H9 (cell line): ENCODE data around the gene FBXO31. TPM values are rescaled to one million over a fixed set of nuclear protein-coding genes. Genes with fewer than 3 reads are reported as not detected.

Experiments
- DNase-seq: peaks from one replicate; pipeline ENCODE4 v3.0.0-alpha.2; 2017
- H2AFZ ChIP-seq: one replicate; pipeline ENCODE4 v1.6.1; 2013; ENCODE audit warnings: mild to moderate bottlenecking, low read length, control low read depth, moderate library complexity
- H2AK5ac ChIP-seq: 2 replicates; pipeline ENCODE4 v1.6.1; 2013; ENCODE audit warnings: low read length, control low read depth, mixed read lengths; ENCODE audit not compliant: insufficient read length
- H2BK120ac ChIP-seq: one replicate; pipeline ENCODE4 v1.6.1; 2013; ENCODE audit warnings: low read depth, mild to moderate bottlenecking, low read length, control low read depth, inconsistent platforms; ENCODE audit not compliant: poor library complexity, severe bottlenecking
- H2BK12ac ChIP-seq: 2 replicates; pipeline ENCODE4 v1.6.1; 2013; ENCODE audit warnings: low read length, control low read depth, mixed read lengths, low read depth; ENCODE audit not compliant: insufficient read length
- H2BK15ac ChIP-seq: 2 replicates; pipeline ENCODE4 v1.6.1; 2013; ENCODE audit warnings: low read depth, low read length, control low read depth
- H2BK20ac ChIP-seq: one replicate; pipeline ENCODE4 v1.6.1; 2013; ENCODE audit warnings: low read depth, mild to moderate bottlenecking, low read length, control low read depth, inconsistent platforms; ENCODE audit not compliant: poor library complexity, severe bottlenecking
- H2BK5ac ChIP-seq: 2 replicates; pipeline ENCODE4 v1.6.1; 2013; ENCODE audit warnings: low read length, control low read depth, mixed read lengths; ENCODE audit not compliant: insufficient read length
- H3K14ac ChIP-seq: 2 replicates; pipeline ENCODE4 v1.6.1; 2013; ENCODE audit warnings: low read length, control low read depth; ENCODE audit not compliant: insufficient read depth
- H3K18ac ChIP-seq: 2 replicates; pipeline ENCODE4 v1.6.1; 2013; ENCODE audit warnings: low read depth, mild to moderate bottlenecking, mixed read lengths, low read length, control low read depth; ENCODE audit not compliant: insufficient read length
- H3K23ac ChIP-seq: 2 replicates; pipeline ENCODE4 v1.6.1; 2013; ENCODE audit warnings: low read length, control low read depth, mixed read lengths, low read depth; ENCODE audit not compliant: insufficient read length
- H3K23me2 ChIP-seq: 2 replicates; pipeline ENCODE4 v1.6.1; 2013; ENCODE audit warnings: low read depth, mild to moderate bottlenecking, mixed read lengths, low read length, control low read depth; ENCODE audit not compliant: insufficient read length, poor library complexity, severe bottlenecking
- H3K27ac ChIP-seq: 2 replicates; pipeline ENCODE4 v1.5.1; 2013; ENCODE audit warnings: low read length, control low read depth, mixed read lengths, low read depth; ENCODE audit not compliant: insufficient read length
- H3K27me3 ChIP-seq: 2 replicates; pipeline ENCODE4 v1.6.1; 2013; ENCODE audit warnings: low read length, control low read depth, inconsistent platforms; ENCODE audit not compliant: insufficient read depth
- H3K4ac ChIP-seq: 2 replicates; pipeline ENCODE4 v1.6.1; 2013; ENCODE audit warnings: low read depth, mild to moderate bottlenecking, control low read depth, inconsistent platforms, low read length, moderate library complexity
- H3K4me1 ChIP-seq: 2 replicates; pipeline ENCODE4 v1.6.1; 2013; ENCODE audit warnings: low read length, control low read depth, inconsistent platforms; ENCODE audit not compliant: insufficient read depth
- H3K4me2 ChIP-seq: 2 replicates; pipeline ENCODE4 v1.6.1; 2013; ENCODE audit warnings: low read length, control low read depth, mixed read lengths; ENCODE audit not compliant: insufficient read length, insufficient read depth
- H3K56ac ChIP-seq: 2 replicates; pipeline ENCODE4 v1.6.1; 2013; ENCODE audit warnings: low read depth, mild to moderate bottlenecking, mixed read lengths, low read length, control low read depth; ENCODE audit not compliant: insufficient read length
- H3K79me1 ChIP-seq: 2 replicates; pipeline ENCODE4 v1.6.1; 2013; ENCODE audit warnings: low read depth, mild to moderate bottlenecking, moderate library complexity, low read length, control low read depth, inconsistent platforms; ENCODE audit not compliant: insufficient read depth, poor library complexity, severe bottlenecking
- H3K79me2 ChIP-seq: 2 replicates; pipeline ENCODE4 v1.6.1; 2013; ENCODE audit warnings: low read length, control low read depth, inconsistent platforms; ENCODE audit not compliant: insufficient read depth
- H3K9ac ChIP-seq: 2 replicates; pipeline ENCODE4 v1.6.1; 2013; ENCODE audit warnings: low read length, control low read depth, mixed read lengths; ENCODE audit not compliant: insufficient read length; ENCODE audit errors: extremely low read depth
- H3K9me3 ChIP-seq: one replicate; pipeline ENCODE4 v1.6.1; 2013; ENCODE audit warnings: low read depth, low read length, inconsistent platforms; ENCODE audit not compliant: control insufficient read depth
- H3T11ph ChIP-seq: one replicate; pipeline ENCODE4 v1.6.1; 2013; ENCODE audit warnings: mild to moderate bottlenecking, low read length, control low read depth, inconsistent platforms
- H4K20me1 ChIP-seq: one replicate; pipeline ENCODE4 v1.6.1; 2013; ENCODE audit not compliant: control insufficient read depth, insufficient read length, insufficient read depth
- H4K5ac ChIP-seq: 2 replicates; pipeline ENCODE4 v1.6.1; 2013; ENCODE audit warnings: low read depth, mild to moderate bottlenecking, mixed read lengths, low read length, control low read depth; ENCODE audit not compliant: insufficient read length
- H4K8ac ChIP-seq: replicated peaks from 2 replicates; pipeline ENCODE4 v1.6.1; 2013; ENCODE audit warnings: low read length, control low read depth, mixed read lengths, low read depth; ENCODE audit not compliant: insufficient read length
- H4K91ac ChIP-seq: 2 replicates; pipeline ENCODE4 v1.6.1; 2013; ENCODE audit warnings: low read depth, mild to moderate bottlenecking, moderate library complexity, mixed read lengths, low read length, control low read depth; ENCODE audit not compliant: insufficient read length
- H3K27ac Mint-ChIP-seq, 3 experiments: 2 replicates in 2 of 3; 3 replicates in 1 of 3; pipeline ENCODE4 v1.8.0; 2020 to 2021; ENCODE audit warnings: mixed read lengths in 3 of 3, mild to moderate bottlenecking in 1 of 3, moderate library complexity in 1 of 3
- H3K27me3 Mint-ChIP-seq: 2 replicates; pipeline ENCODE4 v1.8.0; 2021; ENCODE audit warnings: low read depth, mild to moderate bottlenecking, moderate library complexity, mixed read lengths
- H3K36me3 Mint-ChIP-seq, 3 experiments: 2 replicates in 2 of 3; 3 replicates in 1 of 3; pipeline ENCODE4 v1.8.0; 2020 to 2021; ENCODE audit warnings: low read depth in 3 of 3, mixed read lengths in 3 of 3; ENCODE audit not compliant: insufficient read depth in 1 of 3
- H3K4me1 Mint-ChIP-seq, 2 experiments: 2 replicates each; pipeline ENCODE4 v1.8.0; 2020; ENCODE audit warnings: mixed read lengths in 2 of 2
- H3K4me3 Mint-ChIP-seq, 2 experiments: 2 replicates in 1 of 2; 3 replicates in 1 of 2; pipeline ENCODE4 v1.8.0; 2020 to 2021; ENCODE audit warnings: mild to moderate bottlenecking in 2 of 2, mixed read lengths in 2 of 2, moderate library complexity in 1 of 2
- H3K9me3 Mint-ChIP-seq, 2 experiments: 2 replicates in 1 of 2; 3 replicates in 1 of 2; pipeline ENCODE4 v1.8.0; 2020; ENCODE audit warnings: mild to moderate bottlenecking in 2 of 2, mixed read lengths in 2 of 2, moderate library complexity in 1 of 2
- CTCF ChIP-seq: fragments of 200-600 bp; sonication (generic); conservative IDR thresholded peaks from 3 replicates; pipeline ENCODE4 v1.8.0; 2021; ENCODE audit warnings: antibody characterized with exemption, mild to moderate bottlenecking
- WGBS: extraction: QIAGEN DNeasy Blood & Tissue Kit; methylation state at CpG from one replicate; pipeline ENCODE4 v1.1.7; 2013; ENCODE audit warnings: missing lambda C conversion rate, low lambda C conversion rate, mixed read lengths; ENCODE audit not compliant: insufficient read length; ENCODE audit errors: extremely low coverage; 5-methylcytosine and 5-hydroxymethylcytosine counted together
- total RNA-seq: library from RNA; stranded (reverse); gene quantifications from 2 replicates; pipeline ENCODE4 v1.2.1, GENCODE V29; 2021

The FBXO31 gene
- total RNA-seq, 1 experiment from 2014 or later = 24.2 TPM

GRCh38 chr16:87291944-87292343, 91.6 kb downstream of the FBXO31 start:
- TF ChIP-seq CTCF = no peak
- H3K36me3 Mint-ChIP-seq = peaks cover 7 to 11% (median 11%) of the 10 kb centered on the region in 3 experiments
- Histone ChIP-seq H3K4ac (no peak overlapping the region), H3K79me1 (no peaks in the 10 kb centered on the region), H3K9me3 (peaks cover 9% of the 10 kb centered on the region), H4K20me1 (no peaks in the 10 kb centered on the region), H2BK120ac (no peak overlapping the region), H3K27ac (no peak overlapping the region), H3K14ac (no peak overlapping the region), H3K4me2 (no peak overlapping the region), H4K91ac (no peak overlapping the region), H2BK12ac (no peak overlapping the region), H3K56ac (no peak overlapping the region), H4K8ac (no peak overlapping the region), H2AFZ (no peak overlapping the region), H3K23ac (no peak overlapping the region), H3K79me2 (no peaks in the 10 kb centered on the region), H4K5ac (no peak overlapping the region), H2BK5ac (no peak overlapping the region), H3K18ac (no peak overlapping the region), H2BK15ac (no peak overlapping the region), H2AK5ac (no peak overlapping the region), H3K23me2 (no peaks in the 10 kb centered on the region), H3K27me3 (no peaks in the 10 kb centered on the region), H3K4me1 (no peaks in the 10 kb centered on the region), H3K9ac (no peak overlapping the region), H3T11ph (no peak overlapping the region), H2BK20ac (no peak overlapping the region)
- no peak overlapping the region; a peak in 1 of 7 replicates for H3K27ac Mint-ChIP-seq
- peaks cover 5% of the 10 kb centered on the region; the same call in 1 of the 2 replicates for H3K27me3 Mint-ChIP-seq
- no peak for DNase-seq
- H3K9me3 Mint-ChIP-seq = peaks cover 4 to 7% of the 10 kb centered on the region in 2 experiments; a peak in 3 of 5 replicates
- H3K4me1 Mint-ChIP-seq = peaks cover 3 to 5% of the 10 kb centered on the region in 2 experiments; a peak in 3 of 4 replicates
- no peak overlapping the region for H3K4me3 Mint-ChIP-seq
- WGBS = no CpG with 5 or more reads among the region's 6 CpGs
